ENCODE measurements around the gene SCTR.

Gene SCTR

GRCh38 chr2:119491776-119492525 lies 32.3 kb downstream of the SCTR start:
- no peak for TF ChIP-seq CTCF (IDR thresholded peaks at IDR 0.05; ENCODE audit: low read depth, low read length)
- H3K36me3 ChIP-seq, result no peaks in the 10 kb centered on the region
- no peaks in the 10 kb centered on the region for H3K4me1 ChIP-seq
- H3K4me3 ChIP-seq (ENCODE audit: low read depth, low read length), result no peak overlapping the region
- DNase-seq, result no peak
- no peaks in the 10 kb centered on the region for H3K9me3 ChIP-seq
- H3K27me3 ChIP-seq, result no peaks in the 10 kb centered on the region

GRCh38 chr2:119490653-119491195 lies 33.6 kb downstream of the SCTR start:
- Histone ChIP-seq H3K27me3 (no peaks in the 10 kb centered on the region), H3K9me3 (no peaks in the 10 kb centered on the region), H3K4me3 (ENCODE audit: low read depth, low read length) (no peak overlapping the region), H3K4me1 (no peaks in the 10 kb centered on the region), H3K36me3 (no peaks in the 10 kb centered on the region)
- no peak for TF ChIP-seq CTCF (IDR thresholded peaks at IDR 0.05; ENCODE audit: low read depth, low read length)
- DNase-seq, result no peak

- no peaks in the 10 kb centered on the region for H3K27me3 ChIP-seq
Measured at GRCh38 chr2:119490106-119490505, 34.2 kb downstream of the SCTR start.

GRCh38 chr2:119489232-119489952 lies 34.9 kb downstream of the SCTR start:
- no peaks in the 10 kb centered on the region for H3K9me3 ChIP-seq
- no peak for DNase-seq
- no peaks in the 10 kb centered on the region; the same call in 1 of the 2 replicates for H3K4me1 ChIP-seq
- TF ChIP-seq CTCF (IDR thresholded peaks at IDR 0.05; ENCODE audit: low read depth, low read length), result no peak
- H3K36me3 ChIP-seq, result no peaks in the 10 kb centered on the region
- no peaks in the 10 kb centered on the region for H3K27me3 ChIP-seq
- H3K4me3 ChIP-seq (ENCODE audit: low read depth, low read length), result no peak overlapping the region

More at GRCh38 chr2:119490106-119490505, 34.2 kb downstream of the SCTR start:
- DNase-seq, result no peak
- Histone ChIP-seq H3K36me3 (no peaks in the 10 kb centered on the region), H3K4me3 (ENCODE audit: low read depth, low read length) (no peak overlapping the region), H3K9me3 (no peaks in the 10 kb centered on the region), H3K4me1 (no peaks in the 10 kb centered on the region; the same call in 1 of the 2 replicates)
- TF ChIP-seq CTCF (IDR thresholded peaks at IDR 0.05; ENCODE audit: low read depth, low read length), result no peak

GRCh38 chr2:119488245-119489214 lies 35.8 kb downstream of the SCTR start:
- H3K4me1 ChIP-seq, result no peaks in the 10 kb centered on the region; the same call in 1 of the 2 replicates
- H3K4me3 ChIP-seq (ENCODE audit: low read depth, low read length), result no peak overlapping the region
- no peaks in the 10 kb centered on the region for H3K9me3 ChIP-seq
- no peaks in the 10 kb centered on the region for H3K27me3 ChIP-seq
- no peak for DNase-seq
- no peak for TF ChIP-seq CTCF (IDR thresholded peaks at IDR 0.05; ENCODE audit: low read depth, low read length)
- no peaks in the 10 kb centered on the region for H3K36me3 ChIP-seq
